Astrocyte (in vitro differentiated cells and primary cell): ENCODE data around the gene SPOCK1. TPM values are rescaled to one million over a fixed set of nuclear protein-coding genes. Genes with fewer than 3 reads are reported as not detected.

Experiments
- DNase-seq: peaks from one replicate; pipeline ENCODE4 v3.0.0-alpha.2; 2010; ENCODE audit warnings: low read depth
- FAIRE-seq: peaks from 2 replicates; lab custom pipeline; 2011; peaks lifted over from hg19 to GRCh38; lab: Jason Lieb, UNC
- H2AFZ ChIP-seq: 2 replicates; pipeline ENCODE4 v1.6.0; 2012; ENCODE audit warnings: low read depth, low read length, inconsistent platforms
- H3K27ac ChIP-seq: 2 replicates; pipeline ENCODE4 v1.5.1; 2011; ENCODE audit warnings: low read depth, low read length, inconsistent platforms
- H3K27me3 ChIP-seq: 2 replicates; pipeline ENCODE4 v1.6.0; 2011; ENCODE audit warnings: low read length, inconsistent platforms; ENCODE audit not compliant: insufficient read depth
- H3K36me3 ChIP-seq: 2 replicates; pipeline ENCODE4 v1.5.1; 2011; ENCODE audit warnings: low read length, inconsistent platforms; ENCODE audit not compliant: insufficient read depth
- H3K4me1 ChIP-seq: 2 replicates; pipeline ENCODE4 v1.5.1; 2011; ENCODE audit warnings: low read length, inconsistent platforms; ENCODE audit not compliant: insufficient read depth
- H3K4me2 ChIP-seq: 2 replicates; pipeline ENCODE4 v1.6.0; 2012; ENCODE audit warnings: low read length, inconsistent platforms
- H3K4me3 ChIP-seq: 2 replicates; pipeline ENCODE4 v1.5.1; 2011; ENCODE audit warnings: low read depth, mild to moderate bottlenecking, low read length, inconsistent platforms; ENCODE audit not compliant: insufficient read depth
- H3K79me2 ChIP-seq: 2 replicates; pipeline ENCODE4 v1.6.0; 2012; ENCODE audit warnings: mild to moderate bottlenecking, low read length, inconsistent platforms; ENCODE audit not compliant: insufficient read depth
- H3K9ac ChIP-seq: 2 replicates; pipeline ENCODE4 v1.6.0; 2012; ENCODE audit warnings: mild to moderate bottlenecking, low read length, inconsistent platforms
- H3K9me3 ChIP-seq: 2 replicates; pipeline ENCODE4 v1.5.1; 2012; ENCODE audit warnings: low read depth, mild to moderate bottlenecking, low read length, inconsistent platforms; ENCODE audit not compliant: insufficient read depth
- H4K20me1 ChIP-seq: 2 replicates; pipeline ENCODE4 v1.6.0; 2012; ENCODE audit warnings: low read length, inconsistent platforms; ENCODE audit not compliant: insufficient read depth
- H3K27ac Mint-ChIP-seq: one replicate; pipeline ENCODE4 v1.8.0; 2021; ENCODE audit warnings: mild to moderate bottlenecking, mixed read lengths; ENCODE audit not compliant: unreplicated experiment
- H3K27me3 Mint-ChIP-seq: one replicate; pipeline ENCODE4 v1.8.0; 2021; ENCODE audit warnings: low read depth, mixed read lengths; ENCODE audit not compliant: unreplicated experiment
- H3K36me3 Mint-ChIP-seq: one replicate; pipeline ENCODE4 v1.8.0; 2021; ENCODE audit warnings: low read depth, mixed read lengths; ENCODE audit not compliant: unreplicated experiment
- H3K4me1 Mint-ChIP-seq: one replicate; pipeline ENCODE4 v1.8.0; 2021; ENCODE audit warnings: low read depth, mixed read lengths; ENCODE audit not compliant: unreplicated experiment
- H3K4me3 Mint-ChIP-seq: one replicate; pipeline ENCODE4 v1.8.0; 2021; ENCODE audit warnings: mild to moderate bottlenecking, moderate library complexity, mixed read lengths; ENCODE audit not compliant: unreplicated experiment
- H3K9me3 Mint-ChIP-seq: one replicate; pipeline ENCODE4 v1.8.0; 2021; ENCODE audit warnings: mild to moderate bottlenecking, mixed read lengths; ENCODE audit not compliant: unreplicated experiment
- EZH2 ChIP-seq: IDR thresholded peaks from 2 replicates; pipeline ENCODE4 v1.6.1; 2012; ENCODE audit warnings: mild to moderate bottlenecking, low read length, inconsistent platforms; ENCODE audit not compliant: insufficient read depth
- total RNA-seq: library from RNA; stranded (reverse); gene quantifications from 2 replicates; pipeline ENCODE4 v1.2.1, GENCODE V29; 2021
- TF ChIP-seq, protein P1 (sequence below): IDR thresholded peaks from 2 replicates; pipeline ENCODE4 v1.5.1; 2011; ENCODE audit warnings: low read depth, mild to moderate bottlenecking, inconsistent platforms, low read length, moderate library complexity; ENCODE audit not compliant: insufficient read depth

SPOCK1 gene
- total RNA-seq, 1 donor from 2014 or later: 53.5 TPM

GRCh38 chr5:137412136-137412535 is 87.0 kb downstream of the SPOCK1 start:
- TF ChIP-seq, protein P1, sequence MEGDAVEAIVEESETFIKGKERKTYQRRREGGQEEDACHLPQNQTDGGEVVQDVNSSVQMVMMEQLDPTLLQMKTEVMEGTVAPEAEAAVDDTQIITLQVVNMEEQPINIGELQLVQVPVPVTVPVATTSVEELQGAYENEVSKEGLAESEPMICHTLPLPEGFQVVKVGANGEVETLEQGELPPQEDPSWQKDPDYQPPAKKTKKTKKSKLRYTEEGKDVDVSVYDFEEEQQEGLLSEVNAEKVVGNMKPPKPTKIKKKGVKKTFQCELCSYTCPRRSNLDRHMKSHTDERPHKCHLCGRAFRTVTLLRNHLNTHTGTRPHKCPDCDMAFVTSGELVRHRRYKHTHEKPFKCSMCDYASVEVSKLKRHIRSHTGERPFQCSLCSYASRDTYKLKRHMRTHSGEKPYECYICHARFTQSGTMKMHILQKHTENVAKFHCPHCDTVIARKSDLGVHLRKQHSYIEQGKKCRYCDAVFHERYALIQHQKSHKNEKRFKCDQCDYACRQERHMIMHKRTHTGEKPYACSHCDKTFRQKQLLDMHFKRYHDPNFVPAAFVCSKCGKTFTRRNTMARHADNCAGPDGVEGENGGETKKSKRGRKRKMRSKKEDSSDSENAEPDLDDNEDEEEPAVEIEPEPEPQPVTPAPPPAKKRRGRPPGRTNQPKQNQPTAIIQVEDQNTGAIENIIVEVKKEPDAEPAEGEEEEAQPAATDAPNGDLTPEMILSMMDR: no peak
- TF ChIP-seq EZH2: no peak
- H3K27me3 Mint-ChIP-seq: peaks cover 9% of the 10 kb centered on the region
- H3K27ac Mint-ChIP-seq: no peak overlapping the region

GRCh38 chr5:137410234-137411010 is 88.7 kb downstream of the SPOCK1 start:
- no peak for FAIRE-seq

More at GRCh38 chr5:137412136-137412535, 87.0 kb downstream of the SPOCK1 start:
- H3K4me2 ChIP-seq: no peak overlapping the region
- no peaks in the 10 kb centered on the region for H3K36me3 Mint-ChIP-seq
- H3K9ac ChIP-seq: no peak overlapping the region
- H3K4me3 Mint-ChIP-seq: no peak overlapping the region
- H3K27ac ChIP-seq: no peak overlapping the region
- H2AFZ ChIP-seq: no peak overlapping the region
- H3K4me1 Mint-ChIP-seq: peaks cover 12% of the 10 kb centered on the region
- FAIRE-seq: no peak
- DNase-seq: no peak
- H3K27me3 ChIP-seq: no peaks in the 10 kb centered on the region
- peaks cover 61% of the 10 kb centered on the region for H3K79me2 ChIP-seq
- H4K20me1 ChIP-seq: peaks cover 27% of the 10 kb centered on the region
- H3K4me3 ChIP-seq: no peak overlapping the region
- peaks cover 18% of the 10 kb centered on the region for H3K4me1 ChIP-seq
- H3K9me3 ChIP-seq: no peaks in the 10 kb centered on the region
- H3K9me3 Mint-ChIP-seq: no peaks in the 10 kb centered on the region
- H3K36me3 ChIP-seq: no peaks in the 10 kb centered on the region

More at GRCh38 chr5:137410234-137411010, 88.7 kb downstream of the SPOCK1 start:
- Mint-ChIP-seq H3K9me3 (no peaks in the 10 kb centered on the region), H3K27ac (no peak overlapping the region), H3K4me3 (no peak overlapping the region), H3K27me3 (peaks cover 9% of the 10 kb centered on the region), H3K36me3 (no peaks in the 10 kb centered on the region), H3K4me1 (peaks cover 10% of the 10 kb centered on the region)
- H3K9me3 ChIP-seq: no peaks in the 10 kb centered on the region
- H3K27me3 ChIP-seq: no peaks in the 10 kb centered on the region
- no peak overlapping the region for H2AFZ ChIP-seq
- no peak overlapping the region for H3K4me3 ChIP-seq
- H3K4me1 ChIP-seq: peaks cover 14% of the 10 kb centered on the region
- no peak overlapping the region for H3K27ac ChIP-seq
- peaks cover 44% of the 10 kb centered on the region for H4K20me1 ChIP-seq
- peaks cover 74% of the 10 kb centered on the region for H3K79me2 ChIP-seq
- DNase-seq: no peak
- TF ChIP-seq, protein P1: no peak
- TF ChIP-seq EZH2: no peak
- no peak overlapping the region for H3K9ac ChIP-seq
- no peak overlapping the region for H3K4me2 ChIP-seq
- no peaks in the 10 kb centered on the region for H3K36me3 ChIP-seq
